Gastrocnemius medialis (tissue), 4 donors: ENCODE data around the gene ZBTB7B. TPM values are rescaled to one million over a fixed set of nuclear protein-coding genes. Genes with fewer than 3 reads are reported as not detected.
A peak's percentile ranks its signal among the peaks of the same experiment; 100 is the strongest.

Experiments used
- ATAC-seq, 2 donors: fragments of 150-250 bp; one replicate each; pipeline ENCODE4 v1.9.1; 2016
- DNase-seq, 2 donors: peaks; one replicate each; pipeline ENCODE4 v3.0.0-alpha.2; 2019
- H3K27ac ChIP-seq, 4 donors: fragments of 200-600 bp; sonication (generic); 1 replicate in 1 of 4; 2 replicates in 3 of 4; pipeline ENCODE4 v1.5.1; 2016 to 2018; ENCODE audit warnings: mild to moderate bottlenecking in 2 of 4, moderate library complexity in 1 of 4
- H3K27me3 ChIP-seq, 3 donors: fragments of 200-600 bp; sonication (generic) in 2 of 3; 1 replicate in 1 of 3; 2 replicates in 2 of 3; pipeline versions ENCODE4 v1.5.1 to v1.6.0; 2016 to 2019; ENCODE audit warnings: mild to moderate bottlenecking in 1 of 3, moderate library complexity in 1 of 3
- H3K36me3 ChIP-seq, 2 donors: fragments of 200-600 bp; sonication (generic) in 1 of 2; one replicate each; pipeline ENCODE4 v1.5.1; 2017 to 2018
- H3K4me1 ChIP-seq, 2 donors: fragments of 200-600 bp; sonication (generic) in 1 of 2; one replicate each; pipeline ENCODE4 v1.5.1; 2016 to 2017; ENCODE audit warnings: mild to moderate bottlenecking in 2 of 2
- H3K4me3 ChIP-seq, 4 donors: fragments of 200-600 bp; sonication (generic) in 3 of 4; 1 replicate in 1 of 4; 2 replicates in 3 of 4; pipeline ENCODE4 v1.5.1; 2016 to 2019; ENCODE audit warnings: mild to moderate bottlenecking in 2 of 4
- H3K9me3 ChIP-seq, 3 donors: fragments of 200-600 bp; sonication (generic) in 2 of 3; 1 replicate in 1 of 3; 2 replicates in 2 of 3; pipeline ENCODE4 v1.5.1; 2016 to 2019
- CTCF ChIP-seq, 5 experiments: fragments of 450-650 bp in 3 of 5; fragments of 200-600 bp in 2 of 5; sonication (generic) in 2 of 5; IDR thresholded peaks in 4 of 5; conservative IDR thresholded peaks in 1 of 5; 1 replicate in 4 of 5; 2 replicates in 1 of 5; pipeline ENCODE4 v1.5.1; 2016 to 2019; ENCODE audit warnings: antibody characterized with exemption in 5 of 5, mild to moderate bottlenecking in 3 of 5, moderate library complexity in 3 of 5
- POLR2A ChIP-seq, 2 donors: fragments of 450-650 bp; IDR thresholded peaks; one replicate each; pipeline ENCODE4 v1.6.1; 2017; ENCODE audit warnings: antibody characterized with exemption in 2 of 2, mild to moderate bottlenecking in 2 of 2, moderate library complexity in 2 of 2
- in situ Hi-C, 4 donors: fragments of 200-750 bp; cut with MboI; loops; one replicate each; pipeline versions ENCODE4 v1.15.0 to v1.8.0; 2017; ENCODE audit warnings: low sequenced_read_pairs in 4 of 4
- intact Hi-C: fragments of 100-400 bp; cut with DNase I; formaldehyde crosslinking; loops from one replicate; pipeline ENCODE4 v1.15.1; 2023; ENCODE audit warnings: low total_unique reads
- total RNA-seq, 4 donors: library from RNA; depleted of rRNA; stranded (reverse); fragments of >200 nt; gene quantifications; one replicate each; pipeline versions ENCODE4 v1.1.0 to v1.2.3, GENCODE V29; 2016

Gene ZBTB7B
- total RNA-seq, 4 donors from 2014 or later = 61.3 to 100 (median 73.1) TPM

DNA sequence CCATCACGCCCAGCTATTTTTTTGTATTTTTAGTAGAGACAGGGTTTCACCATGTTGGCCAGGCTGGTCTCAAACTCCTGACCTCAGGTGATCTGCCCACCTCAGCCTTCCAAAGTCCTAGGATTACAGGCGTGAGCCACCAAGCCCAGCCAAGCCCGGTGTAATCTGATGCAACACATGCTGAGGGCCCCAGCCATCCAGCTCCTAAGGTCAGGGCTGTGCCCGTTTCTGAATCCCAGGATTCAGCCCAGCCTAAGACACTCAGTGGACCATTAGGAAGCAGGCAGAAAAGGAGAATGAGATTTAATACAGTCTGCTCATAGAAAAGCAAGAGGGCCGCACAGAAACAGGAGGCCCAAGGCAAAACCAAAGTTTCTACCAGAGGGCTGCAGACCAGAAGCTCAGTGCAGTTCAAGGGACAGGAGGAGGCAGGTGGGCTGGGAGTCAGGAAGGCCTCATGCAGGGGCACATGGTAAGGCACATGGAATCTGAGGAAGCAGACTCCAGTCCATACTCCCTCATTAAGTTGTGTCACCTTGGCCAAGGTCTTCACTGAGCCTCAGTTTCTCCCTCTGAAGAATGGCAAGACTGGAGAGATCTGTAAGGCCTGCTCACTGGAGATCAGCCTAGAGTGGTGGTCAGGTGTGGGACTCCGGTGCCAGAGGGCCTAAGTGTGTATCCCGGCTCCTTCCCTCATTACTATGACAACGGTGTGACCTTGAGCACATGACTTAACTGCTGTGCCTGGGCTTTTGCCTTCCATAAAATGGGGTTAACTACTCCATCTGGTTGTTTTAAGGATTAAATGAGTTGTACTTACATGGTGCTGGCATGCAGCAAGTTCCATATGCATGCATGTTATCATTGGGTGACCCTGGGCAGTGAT lies 46.1 kb downstream of the ZBTB7B start:
- TF ChIP-seq CTCF (IDR thresholded peaks at IDR 0.05 in 4 of 5, conservative IDR thresholded peaks at IDR 0.05 in 1 of 5) (no peak), POLR2A (IDR thresholded peaks at IDR 0.05) (no peak)
- no peaks in the 10 kb centered on the region for H3K36me3 ChIP-seq
- no peaks in the 10 kb centered on the region for H3K27me3 ChIP-seq
- H3K4me1 ChIP-seq = peaks cover 30 to 39% of the 10 kb centered on the region in 2 donors
- intact Hi-C loops = no loop called here
- in situ Hi-C loops = no loop called here
- no peak for DNase-seq
- ATAC-seq = no peak
- no peaks in the 10 kb centered on the region for H3K9me3 ChIP-seq
- H3K27ac ChIP-seq = no peak overlapping the region
- H3K4me3 ChIP-seq = no peak overlapping the region

- intact Hi-C loops = loop anchor here (2.0 to 5.0 kb wide), 4 partner anchors 33 to 491 kb away; partner anchors contain the start of genes CKS1B, SHC1 and UBE2Q1
- peaks cover 25 to 34% of the 10 kb centered on the region in 2 donors for H3K4me1 ChIP-seq
- TF ChIP-seq POLR2A (IDR thresholded peaks at IDR 0.05) (no peak), CTCF (IDR thresholded peaks at IDR 0.05 in 4 of 5, conservative IDR thresholded peaks at IDR 0.05 in 1 of 5) (no peak)
- no peaks in the 10 kb centered on the region for H3K9me3 ChIP-seq
- peak overlapping the region; percentile 82 to 96 (median 90) for H3K4me3 ChIP-seq
- peaks cover 0 to 9% of the 10 kb centered on the region in 2 donors for H3K36me3 ChIP-seq
- DNase-seq = no peak
- in situ Hi-C loops = loop anchor here in 1 of 4 donors (25.0 kb wide), 1 partner anchor 88 kb away; the partner anchor contains the start of genes CKS1B, PBXIP1, PYGO2 and SHC1
- no peaks in the 10 kb centered on the region for H3K27me3 ChIP-seq
- ATAC-seq = no peak
- peak overlapping the region; percentile 90 to 99 (median 94) for H3K27ac ChIP-seq
Observed at GRCh38 chr1:155049651-155050559, 47.3 kb downstream of the ZBTB7B start.

DNA sequence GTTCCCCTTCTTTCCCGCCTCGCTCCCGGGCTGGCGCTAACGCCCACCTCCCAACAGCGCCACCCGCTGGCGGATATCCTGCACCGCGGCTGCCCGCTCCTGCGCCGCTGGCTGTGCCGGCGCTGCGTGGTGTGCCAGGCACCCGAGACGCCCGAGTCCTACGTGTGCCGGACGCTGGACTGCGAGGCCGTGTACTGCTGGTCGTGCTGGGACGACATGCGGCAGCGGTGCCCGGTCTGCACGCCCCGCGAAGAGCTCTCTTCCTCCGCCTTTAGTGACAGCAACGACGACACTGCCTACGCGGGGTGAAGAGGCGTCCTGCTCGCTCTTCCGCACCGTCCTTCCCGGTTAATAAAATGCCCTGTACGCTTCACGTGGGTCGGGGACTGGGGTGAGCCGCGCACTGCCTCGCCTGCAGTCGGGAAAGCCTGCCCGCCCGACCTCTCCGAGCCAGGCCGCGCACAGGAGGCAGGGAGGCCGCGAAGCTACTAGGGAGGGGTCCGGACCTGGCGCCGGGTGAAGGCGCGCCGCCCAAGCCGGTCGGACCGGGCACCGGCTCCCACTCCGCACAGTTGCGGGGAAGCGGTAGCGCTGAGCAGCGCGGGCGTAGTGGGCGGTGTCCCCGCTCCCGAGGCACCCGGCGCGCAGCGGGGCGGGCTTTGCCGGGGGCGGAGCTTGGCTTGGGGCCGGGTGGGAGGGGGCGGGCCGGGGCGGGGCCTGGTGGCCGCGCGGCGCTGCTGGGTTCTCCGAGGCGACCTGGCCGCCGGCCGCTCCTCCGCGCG lies 48.1 kb downstream of the ZBTB7B start, which contains the start of gene ADAM15:
ADAM15 (plus strand) TSS at position 757 of the 782 bp plus-strand sequence. CDS start 71 bp downstream, outside the sequence.
- DNase-seq (peak; percentile 64 to 82), ATAC-seq (peak; percentile 78 to 83)
- Histone ChIP-seq H3K4me3 (peak within 1 kb of the TSS; percentile 82 to 96 (median 90)), H3K27ac (peak within 1 kb of the TSS; percentile 90 to 99 (median 94)), H3K9me3 (no peaks in the 10 kb centered on the region), H3K27me3 (no peaks in the 10 kb centered on the region), H3K4me1 (peaks cover 25 to 29% of the 10 kb centered on the region in 2 donors), H3K36me3 (peaks cover 0 to 18% of the 10 kb centered on the region in 2 donors)
- TF ChIP-seq POLR2A (IDR thresholded peaks at IDR 0.05) (no peak), CTCF (IDR thresholded peaks at IDR 0.05 in 4 of 5, conservative IDR thresholded peaks at IDR 0.05 in 1 of 5) (peak; percentile 91 to 98 (median 95))
- intact Hi-C loops = loop anchor here (2.0 to 5.0 kb wide), 4 partner anchors 34 to 492 kb away; partner anchors contain the start of genes CKS1B, SHC1 and UBE2Q1
- in situ Hi-C loops = loop anchor here in 1 of 4 donors (25.0 kb wide), 1 partner anchor 88 kb away; the partner anchor contains the start of genes CKS1B, PBXIP1, PYGO2 and SHC1
